K562 (cell line): ENCODE measurements around the gene DBP. TPM values are rescaled to one million over a fixed set of nuclear protein-coding genes. Genes with fewer than 3 reads are reported as not detected.

Experiments
- CC2D1A ChIP-seq: fragments of 450-650 bp; IDR thresholded peaks from 2 replicates; pipeline ENCODE4 v1.6.1; 2017; ENCODE audit warnings: mild to moderate bottlenecking
- CREB1 ChIP-seq, 2 experiments: sonication (generic) in 1 of 2; formaldehyde crosslinking in 1 of 2; IDR thresholded peaks; 2 replicates each; pipeline versions ENCODE4 v1.6.1 to v1.8.0; 2012 to 2022; ENCODE audit warnings: inconsistent platforms in 1 of 2, mild to moderate bottlenecking in 1 of 2, missing genetic modification reagents in 1 of 2, moderate library complexity in 1 of 2
- NELFE ChIP-seq: IDR thresholded peaks from 2 replicates; pipeline ENCODE4 v1.6.1; 2011; ENCODE audit warnings: mild to moderate bottlenecking; ENCODE audit not compliant: insufficient read depth, insufficient read length
- NKRF ChIP-seq: fragments of 450-650 bp; IDR thresholded peaks from 2 replicates; pipeline ENCODE4 v1.6.1; 2016; ENCODE audit warnings: borderline replicate concordance
- POLR2B ChIP-seq: fragments of 450-650 bp; IDR thresholded peaks from 2 replicates; pipeline ENCODE4 v1.6.1; 2018; ENCODE audit warnings: low read depth; ENCODE audit not compliant: partially characterized antibody
- SAFB2 ChIP-seq: fragments of 200-400 bp; formaldehyde crosslinking; IDR thresholded peaks from 2 replicates; pipeline ENCODE4 v1.6.1; 2018; ENCODE audit warnings: borderline replicate concordance, low read length, low read depth, moderate library complexity; ENCODE audit not compliant: severe bottlenecking
- SMARCE1 ChIP-seq: fragments of 450-650 bp; IDR thresholded peaks from 2 replicates; pipeline ENCODE4 v1.7.1; 2016; ENCODE audit warnings: mild to moderate bottlenecking
- TCF7L2 ChIP-seq: fragments of 150-350 bp; IDR thresholded peaks from 2 replicates; pipeline ENCODE4 v1.6.1; 2016; ENCODE audit warnings: low read depth, mild to moderate bottlenecking, low read length, moderate library complexity
- USF1 ChIP-seq: sonication (generic); formaldehyde crosslinking; IDR thresholded peaks from 2 replicates; pipeline ENCODE4 v1.9.0; 2022; ENCODE audit warnings: mild to moderate bottlenecking, missing genetic modification reagents
- USF2 ChIP-seq: sonication (generic); formaldehyde crosslinking; IDR thresholded peaks from 2 replicates; pipeline ENCODE4 v1.5.0; 2020; ENCODE audit warnings: missing genetic modification reagents
- ZNF224 ChIP-seq: sonication (generic); formaldehyde crosslinking; IDR thresholded peaks from 2 replicates; pipeline ENCODE4 v1.8.0; 2022; ENCODE audit warnings: mild to moderate bottlenecking, missing genetic modification reagents
- ZNF639 ChIP-seq, 2 experiments: fragments of 200-800 bp in 1 of 2; sonication (Bioruptor generic) in 1 of 2; sonication (generic) in 1 of 2; formaldehyde crosslinking in 1 of 2; IDR thresholded peaks in 1 of 2; conservative IDR thresholded peaks in 1 of 2; 2 replicates each; pipeline versions ENCODE4 v1.5.0 to v1.6.1; 2016 to 2020; ENCODE audit warnings: missing compliant biosample characterization in 1 of 2, missing genetic modification characterization in 1 of 2, missing genetic modification reagents in 1 of 2
- polyA plus RNA-seq, 8 experiments: library from polyadenylated mRNA; depleted of rRNA in 4 of 8; stranded (reverse) in 5 of 8; unstranded in 3 of 8; fragments of >200 nt; fragmentation: Nextera tagmentation in 2 of 8; fragmentation: Illumina TruSeq in 1 of 8; extraction: Ambion mirVana in 2 of 8; extraction: Trizol in 1 of 8; gene quantifications; 2 replicates each; pipeline versions ENCODE4 v1.2.1 to v1.2.3, GENCODE V29; 2011 to 2014; ENCODE audit warnings: inconsistent platforms in 1 of 8, missing spikeins in 1 of 8
- total RNA-seq, 7 experiments: library from RNA; depleted of rRNA in 6 of 7; stranded (reverse); fragments of >200 nt in 6 of 7; fragmentation: Illumina TruSeq in 2 of 7; extraction: Trizol in 2 of 7; gene quantifications; 2 replicates each; pipeline versions ENCODE4 v1.2.1 to v1.2.3, GENCODE V29; 2011 to 2021; ENCODE audit warnings: low replicate concordance in 1 of 7

The DBP gene
- total and polyA plus RNA-seq, 9 of the 15 experiments (the other 6 are each of a cell fraction or from before 2014, with no cell fraction given) = 0.25 to 5.5 (median 1.8) TPM

GRCh38 chr19:48635966-48636858 lies 967 bp downstream of the DBP start (continued):
- 0 out of 2 replicates have a peak, but pooled peaks have one; percentile 35 for TF ChIP-seq SMARCE1
- TF ChIP-seq USF1 (CRISPR knock-in tag) = peak; percentile 46; the same call in 1 of the 2 replicates
- no peak for TF ChIP-seq ZNF639 (CRISPR knock-in tag; conservative IDR thresholded peaks at IDR 0.05 in 1 of 2, IDR thresholded peaks at IDR 0.05 in 1 of 2)
- no peak for TF ChIP-seq CREB1 (IDR thresholded peaks at IDR 0.05)
- no peak for TF ChIP-seq CREB1 (CRISPR knock-in tag; IDR thresholded peaks at IDR 0.05)
- no peak for TF ChIP-seq USF2 (CRISPR knock-in tag)
- TF ChIP-seq TCF7L2 = no peak
- no peak for TF ChIP-seq ZNF224 (CRISPR knock-in tag)
- TF ChIP-seq SAFB2 = no peak
- TF ChIP-seq POLR2B = peak; percentile 21
- 0 out of 2 replicates have a peak, but pooled peaks have one; percentile 26 for TF ChIP-seq CC2D1A
- TF ChIP-seq NKRF = peak; percentile 22; the same call in 1 of the 2 replicates
- no peak for TF ChIP-seq NELFE
